GM13977 (cell line): ENCODE results near the gene SPTBN2.

ENCODE experiments used
- DNase-seq: peaks from one replicate; pipeline ENCODE4 v3.0.0; 2012; ENCODE audit warnings: low spot score
- in situ Hi-C: fragments of 300-500 bp; cut with MboI; formaldehyde crosslinking; loops from one replicate; pipeline ENCODE4 v1.12.0; 2022; ENCODE audit warnings: low sequenced_read_pairs, low pct_unique_long_range_greater_than_20kb, mixed read lengths, inconsistent platforms; ENCODE audit not compliant: unreplicated experiment
- TF ChIP-seq, protein P1 (sequence below): IDR thresholded peaks from 2 replicates; pipeline ENCODE4 v1.5.1; 2012; ENCODE audit warnings: mild to moderate bottlenecking, control low read depth; ENCODE audit not compliant: insufficient read depth; ENCODE audit errors: extremely low read depth, missing control alignments

Gene SPTBN2

DNA sequence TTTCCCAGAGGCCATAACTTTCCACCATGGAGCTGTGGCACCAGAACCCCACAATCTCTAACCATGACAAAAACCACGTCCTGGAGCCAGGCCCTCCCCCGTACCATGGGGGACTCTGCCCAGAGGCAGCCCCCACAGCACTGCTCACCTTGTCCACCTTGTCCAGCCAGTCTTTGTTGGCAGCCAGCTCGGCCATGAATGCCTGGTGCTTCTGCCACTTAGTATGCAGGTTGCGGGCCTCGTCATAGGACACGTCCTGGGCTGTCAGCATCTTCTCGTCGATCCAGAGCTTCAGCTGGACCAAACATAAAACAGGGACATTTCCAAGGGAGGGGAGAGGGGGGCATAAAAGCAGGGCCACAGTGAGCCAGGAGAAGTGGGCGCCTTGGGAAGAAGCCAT is 30.5 kb downstream of the SPTBN2 start:
- in situ Hi-C loops, result loop anchor here (25.0 kb wide), 1 partner anchor 286 kb away; the partner anchor contains the start of gene NPAS4

DNA sequence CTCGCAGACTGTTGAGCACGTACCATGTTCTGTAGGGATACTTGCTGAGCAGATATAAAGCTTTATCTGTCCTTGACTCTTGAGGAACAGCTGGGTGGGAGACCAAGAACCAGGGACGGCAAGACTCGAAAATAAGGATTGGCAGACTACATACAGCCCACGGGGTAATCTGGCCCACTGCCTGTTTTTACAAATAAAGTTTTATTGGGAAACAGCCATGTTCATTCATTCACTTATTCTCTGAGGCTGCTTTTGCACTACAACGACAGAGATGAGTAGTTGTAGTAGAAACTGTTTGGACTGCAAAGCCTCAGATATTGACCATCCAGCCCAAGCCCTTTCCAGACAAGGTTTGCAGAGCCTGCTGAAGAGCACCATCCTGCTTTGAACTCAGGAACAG is 31.0 kb downstream of the SPTBN2 start:
- no peak for DNase-seq
- in situ Hi-C loops, result loop anchor here (25.0 kb wide), 1 partner anchor 286 kb away; the partner anchor contains the start of gene NPAS4
- TF ChIP-seq, protein P1, sequence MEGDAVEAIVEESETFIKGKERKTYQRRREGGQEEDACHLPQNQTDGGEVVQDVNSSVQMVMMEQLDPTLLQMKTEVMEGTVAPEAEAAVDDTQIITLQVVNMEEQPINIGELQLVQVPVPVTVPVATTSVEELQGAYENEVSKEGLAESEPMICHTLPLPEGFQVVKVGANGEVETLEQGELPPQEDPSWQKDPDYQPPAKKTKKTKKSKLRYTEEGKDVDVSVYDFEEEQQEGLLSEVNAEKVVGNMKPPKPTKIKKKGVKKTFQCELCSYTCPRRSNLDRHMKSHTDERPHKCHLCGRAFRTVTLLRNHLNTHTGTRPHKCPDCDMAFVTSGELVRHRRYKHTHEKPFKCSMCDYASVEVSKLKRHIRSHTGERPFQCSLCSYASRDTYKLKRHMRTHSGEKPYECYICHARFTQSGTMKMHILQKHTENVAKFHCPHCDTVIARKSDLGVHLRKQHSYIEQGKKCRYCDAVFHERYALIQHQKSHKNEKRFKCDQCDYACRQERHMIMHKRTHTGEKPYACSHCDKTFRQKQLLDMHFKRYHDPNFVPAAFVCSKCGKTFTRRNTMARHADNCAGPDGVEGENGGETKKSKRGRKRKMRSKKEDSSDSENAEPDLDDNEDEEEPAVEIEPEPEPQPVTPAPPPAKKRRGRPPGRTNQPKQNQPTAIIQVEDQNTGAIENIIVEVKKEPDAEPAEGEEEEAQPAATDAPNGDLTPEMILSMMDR, result no peak

More for the DNA sequence above, 30.5 kb downstream of the SPTBN2 start:
- TF ChIP-seq, protein P1, result no peak
- no peak for DNase-seq

DNA sequence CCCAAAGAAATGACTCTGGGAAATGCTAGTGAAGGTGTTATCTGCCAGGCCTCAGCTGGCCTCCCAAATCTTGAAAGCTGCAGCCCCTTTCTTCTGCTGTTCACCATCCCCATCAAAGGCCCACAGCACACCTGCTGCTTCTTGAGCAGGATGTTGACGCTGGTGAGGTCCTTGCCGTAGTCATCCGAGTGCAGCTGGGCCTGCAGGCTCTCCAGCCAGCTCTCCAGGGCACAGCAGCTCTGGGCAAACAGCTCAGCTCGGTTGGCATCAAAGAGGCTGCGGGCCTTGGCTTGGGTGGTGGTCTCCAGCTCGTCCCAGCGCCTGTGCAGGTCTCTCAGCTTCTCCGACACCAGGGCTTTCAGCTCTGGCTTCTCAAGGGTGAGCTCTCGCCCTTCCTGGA is 32.9 kb downstream of the SPTBN2 start:
- DNase-seq, result no peak
- TF ChIP-seq, protein P1, result no peak

DNA sequence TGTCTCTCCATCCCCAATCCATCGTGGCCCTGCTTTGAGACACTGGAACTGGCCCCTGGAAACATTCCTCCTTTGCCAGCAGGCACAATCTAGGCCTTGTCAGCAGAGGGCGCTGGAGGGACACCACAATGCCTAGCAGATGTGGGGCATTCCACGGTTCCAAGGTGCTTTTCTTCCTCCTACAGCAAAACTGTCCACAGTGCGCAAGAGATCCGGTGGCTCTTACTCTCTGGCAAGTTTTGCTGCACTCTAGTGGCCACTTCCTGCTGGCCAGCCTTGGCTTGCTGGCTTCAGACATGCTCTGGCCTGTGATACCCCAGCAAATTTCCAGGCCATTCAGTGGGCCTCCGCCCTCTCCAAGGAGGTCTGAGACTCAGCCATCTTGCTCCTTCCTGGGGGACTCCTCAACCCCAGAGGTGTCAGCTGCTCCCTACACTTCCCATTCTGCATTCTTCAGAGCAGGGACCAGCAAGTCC is 34.2 kb downstream of the SPTBN2 start:
- DNase-seq, result peak; percentile 91
- TF ChIP-seq, protein P1, result peak; percentile 80
- in situ Hi-C loops, result loop anchor here (5.0 to 25.0 kb wide), 2 partner anchors 143 to 282 kb away; partner anchors contain the start of gene NPAS4

More for the DNA sequence above, 32.9 kb downstream of the SPTBN2 start:
- in situ Hi-C loops, result loop anchor here (25.0 kb wide), 1 partner anchor 284 kb away; the partner anchor contains the start of gene NPAS4

DNA sequence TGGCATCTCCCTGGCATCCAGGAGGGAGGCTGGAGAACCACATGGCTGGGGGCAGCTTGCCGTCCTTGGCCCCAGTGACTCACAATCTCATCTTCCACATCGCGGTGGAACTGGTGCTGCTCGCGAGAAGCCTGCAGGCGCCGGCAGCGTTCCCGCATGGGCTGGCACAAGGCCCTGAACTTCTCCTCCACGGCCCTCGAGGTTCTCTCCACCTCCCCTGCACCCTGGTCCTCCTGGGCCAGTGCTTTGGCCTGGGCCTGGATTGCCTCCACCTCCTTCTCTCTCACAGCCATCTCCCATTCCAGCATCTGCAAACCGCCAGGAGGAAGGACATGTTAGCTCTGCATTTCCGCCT is 35.0 kb downstream of the SPTBN2 start:
- in situ Hi-C loops, result loop anchor here (5.0 to 25.0 kb wide), 2 partner anchors 143 to 282 kb away; partner anchors contain the start of gene NPAS4
- TF ChIP-seq, protein P1, result no peak
- DNase-seq, result no peak

DNA sequence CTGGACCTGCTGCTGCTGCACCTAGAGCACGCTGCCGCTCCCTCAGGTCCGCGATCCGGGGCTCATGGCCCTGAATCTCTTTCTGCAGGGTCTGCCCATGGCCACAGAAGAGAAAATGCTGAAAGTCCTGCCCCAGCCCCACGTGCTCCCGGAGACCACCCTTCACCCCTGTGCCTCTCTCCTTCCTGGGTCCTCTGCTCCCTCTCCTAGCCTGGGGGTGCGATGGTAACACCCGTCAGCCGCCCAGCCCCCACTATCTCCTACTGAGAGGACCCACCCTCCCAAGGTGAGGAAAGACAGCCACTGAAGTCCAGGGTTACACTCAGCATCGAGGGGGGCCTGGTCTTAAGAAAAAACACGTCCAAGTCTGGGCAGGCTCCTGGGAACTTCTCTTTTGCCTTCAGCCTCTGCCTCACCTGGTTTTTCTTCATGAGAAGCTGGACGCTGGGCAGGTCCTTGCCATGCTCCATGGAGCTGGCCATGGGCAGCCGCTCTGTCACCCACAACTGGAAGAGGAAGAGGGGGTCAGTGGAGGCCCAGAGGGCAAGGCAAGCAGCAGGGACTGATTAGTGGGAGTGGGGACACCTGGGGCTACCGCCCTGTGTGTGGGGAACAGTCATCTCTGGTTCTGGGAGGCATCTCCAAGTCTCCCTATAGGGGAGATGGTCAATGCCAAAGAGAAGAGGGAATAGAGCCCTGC is 35.5 kb downstream of the SPTBN2 start:
- in situ Hi-C loops, result loop anchor here (5.0 to 25.0 kb wide), 2 partner anchors 144 to 281 kb away; partner anchors contain the start of gene NPAS4
- TF ChIP-seq, protein P1, result no peak
- DNase-seq, result no peak
